T-helper 9 cell (primary cell): Measurements from ENCODE around the gene APOBEC3G.

Experiments used
- DNase-seq: peaks from one replicate; pipeline ENCODE4 v3.0.0-alpha.2; 2020

The APOBEC3G gene

GRCh38 chr22:39092111-39092862, 15.2 kb downstream of the APOBEC3G start:
- DNase-seq, result no peak

GRCh38 chr22:39094717-39095389, 17.8 kb downstream of the APOBEC3G start:
- no peak for DNase-seq

- DNase-seq, result no peak
These were observed 18.9 kb downstream of the APOBEC3G start for GRCh38 chr22:39095971-39096370.

- DNase-seq, result no peak
These were observed 20.3 kb downstream of the APOBEC3G start, which contains the start of gene APOBEC3H for GRCh38 chr22:39097098-39098020. APOBEC3H (plus strand) TSS chr22:39097244; CDS start chr22:39100279, 3,035 bp downstream.

GRCh38 chr22:39098026-39098425, 21.0 kb downstream of the APOBEC3G start:
- DNase-seq, result no peak

- DNase-seq, result no peak
These were observed 21.5 kb downstream of the APOBEC3G start for GRCh38 chr22:39098576-39098975.

GRCh38 chr22:39101226-39101625, 24.2 kb downstream of the APOBEC3G start:
- no peak for DNase-seq

GRCh38 chr22:39103431-39103830, 26.4 kb downstream of the APOBEC3G start:
- no peak for DNase-seq

- DNase-seq, result no peak
These were observed 29.3 kb downstream of the APOBEC3G start for GRCh38 chr22:39106326-39106725.

- DNase-seq, result no peak
These were observed 31.4 kb downstream of the APOBEC3G start for GRCh38 chr22:39108487-39108886.

GRCh38 chr22:39109361-39109760, 32.3 kb downstream of the APOBEC3G start:
- no peak for DNase-seq

GRCh38 chr22:39110631-39111561, 33.8 kb downstream of the APOBEC3G start:
- no peak for DNase-seq

GRCh38 chr22:39114112-39114511, 37.0 kb downstream of the APOBEC3G start:
- DNase-seq, result no peak

GRCh38 chr22:39115570-39115969, 38.5 kb downstream of the APOBEC3G start:
- no peak for DNase-seq

GRCh38 chr22:39115977-39116621, 39.0 kb downstream of the APOBEC3G start:
- no peak for DNase-seq

- DNase-seq, result peak; percentile 57
These were observed 40.6 kb downstream of the APOBEC3G start for GRCh38 chr22:39117585-39118191.

GRCh38 chr22:39120983-39121382, 43.9 kb downstream of the APOBEC3G start:
- DNase-seq, result no peak

- no peak for DNase-seq
These were observed 45.8 kb downstream of the APOBEC3G start for GRCh38 chr22:39122772-39123470.

- no peak for DNase-seq
These were observed 46.9 kb downstream of the APOBEC3G start for GRCh38 chr22:39123751-39124581.
